Measurements from ENCODE around the gene SCAF11. TPM values are rescaled to one million over a fixed set of nuclear protein-coding genes. Genes with fewer than 3 reads are reported as not detected.

The SCAF11 gene
- total and polyA plus RNA-seq, 10 of the 15 experiments (the other 5 are each of a cell fraction or from before 2014, with no cell fraction given): 42.0 to 153 (median 100) TPM

DNA sequence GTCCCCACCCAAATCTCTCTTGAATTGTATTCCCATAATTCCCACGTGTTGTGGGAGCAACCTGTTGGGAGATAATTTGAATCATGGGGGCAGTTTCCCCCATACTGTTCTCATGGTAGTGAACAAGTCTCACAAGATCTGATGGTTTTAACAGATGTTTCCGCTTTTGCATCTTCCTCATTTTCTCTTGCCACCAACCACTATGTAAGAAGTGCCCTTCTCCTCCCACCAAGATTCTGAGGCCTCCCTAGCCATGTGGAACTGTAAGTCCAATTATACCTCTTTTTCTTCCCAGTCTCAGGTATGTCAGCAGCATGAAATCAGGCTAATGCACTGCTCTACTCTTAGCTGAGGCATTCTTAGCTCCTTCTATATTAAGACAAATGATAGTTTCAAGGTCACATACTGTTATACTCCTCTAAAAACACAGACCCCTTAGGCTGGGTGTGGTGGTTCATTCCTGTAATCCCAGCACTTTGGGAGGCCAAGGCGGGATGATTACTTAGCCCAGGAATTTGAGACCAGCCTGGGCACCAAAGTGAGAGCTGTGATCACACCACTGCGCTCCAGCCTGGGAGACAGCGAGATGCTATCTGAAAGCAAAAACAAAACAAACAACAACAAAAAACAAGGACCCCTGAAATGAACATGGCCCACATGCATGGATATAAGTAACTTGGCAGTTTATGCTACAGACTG lies 3.6 kb downstream of the SCAF11 start (continued):
- TF ChIP-seq, protein P1, sequence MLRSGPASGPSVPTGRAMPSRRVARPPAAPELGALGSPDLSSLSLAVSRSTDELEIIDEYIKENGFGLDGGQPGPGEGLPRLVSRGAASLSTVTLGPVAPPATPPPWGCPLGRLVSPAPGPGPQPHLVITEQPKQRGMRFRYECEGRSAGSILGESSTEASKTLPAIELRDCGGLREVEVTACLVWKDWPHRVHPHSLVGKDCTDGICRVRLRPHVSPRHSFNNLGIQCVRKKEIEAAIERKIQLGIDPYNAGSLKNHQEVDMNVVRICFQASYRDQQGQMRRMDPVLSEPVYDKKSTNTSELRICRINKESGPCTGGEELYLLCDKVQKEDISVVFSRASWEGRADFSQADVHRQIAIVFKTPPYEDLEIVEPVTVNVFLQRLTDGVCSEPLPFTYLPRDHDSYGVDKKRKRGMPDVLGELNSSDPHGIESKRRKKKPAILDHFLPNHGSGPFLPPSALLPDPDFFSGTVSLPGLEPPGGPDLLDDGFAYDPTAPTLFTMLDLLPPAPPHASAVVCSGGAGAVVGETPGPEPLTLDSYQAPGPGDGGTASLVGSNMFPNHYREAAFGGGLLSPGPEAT (IDR thresholded peaks at IDR 0.05; ENCODE audit: low read depth): peak; percentile 49; the same call in 1 of the 2 replicates

DNA sequence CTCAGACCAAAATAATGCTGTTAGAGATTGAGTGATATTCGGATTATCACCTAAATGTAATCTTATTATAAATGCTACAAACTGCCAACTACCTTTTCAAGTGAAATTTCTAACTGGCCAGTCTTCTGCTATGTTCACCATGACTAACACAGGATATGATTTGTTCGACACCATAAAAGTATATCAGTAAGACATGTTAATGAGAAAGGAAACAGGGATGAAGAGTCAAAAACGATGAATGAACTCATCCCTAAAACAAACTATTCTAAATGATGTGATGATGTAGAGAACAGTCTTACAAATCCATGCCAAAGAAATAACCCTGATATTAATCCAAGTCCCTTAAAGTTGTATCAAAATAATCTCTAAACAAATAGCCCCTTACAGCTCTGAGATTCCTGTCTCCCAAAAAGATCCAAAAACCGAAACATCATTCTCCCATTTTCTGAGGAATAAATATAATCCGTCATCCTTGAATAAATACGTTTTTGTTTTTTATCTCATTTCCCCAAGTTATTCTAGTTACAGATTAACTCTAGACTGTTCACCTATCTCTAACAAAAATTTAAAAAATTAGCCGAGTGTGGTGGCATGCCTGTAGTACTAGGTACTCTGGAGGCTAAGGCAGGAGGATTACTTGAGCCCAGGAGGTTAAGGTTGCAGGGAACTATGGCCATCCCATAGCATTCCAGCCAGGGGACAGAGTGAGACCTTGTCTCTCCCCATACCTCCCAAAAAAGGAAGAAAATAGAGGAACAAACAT lies 9.1 kb downstream of the SCAF11 start:
- Histone ChIP-seq H3K79me2 (ENCODE audit: control insufficient read depth, insufficient read depth, low read length) (peaks cover 99% of the 10 kb centered on the region), H3K4me2 (ENCODE audit: control insufficient read depth, insufficient read depth) (no peak overlapping the region), H2AFZ (ENCODE audit: control insufficient read depth, low read depth, low read length) (no peak overlapping the region), H3K9me3 (replicated peaks; ENCODE audit: control insufficient read depth, insufficient read depth, low read length) (peaks cover 4% of the 10 kb centered on the region), H3K27ac (ENCODE audit: control insufficient read depth, insufficient read depth) (no peak overlapping the region), H3K36me3 (ENCODE audit: control insufficient read depth in 2 of 2, insufficient read depth in 2 of 2, low read length in 1 of 2) (peaks cover 0 to 8% of the 10 kb centered on the region in 2 experiments; a peak in 1 of 4 replicates), H3K27me3 (replicated peaks in 1 of 2; ENCODE audit: control insufficient read depth in 2 of 2, insufficient read depth in 2 of 2, low read length in 1 of 2) (no peaks in the 10 kb centered on the region), H4K20me1 (ENCODE audit: control insufficient read depth, insufficient read depth) (no peaks in the 10 kb centered on the region; the same call in 1 of the 2 replicates), H3K4me1 (ENCODE audit: control insufficient read depth, insufficient read depth, low read length) (peaks cover 20% of the 10 kb centered on the region), H3K4me3 (no peak overlapping the region), H3K9ac (ENCODE audit: control insufficient read depth, insufficient read depth, low read length) (no peak overlapping the region)
- ChIA-PET CTCF (interaction anchor here (1.3 kb wide), 1 partner anchor 11 kb away, joined by 3 read pairs; no protein-coding TSS in a partner anchor), RAD21 (ENCODE audit: unreplicated experiment) (no interaction called here), SMC1A (ENCODE audit: uncharacterized antibody, unreplicated experiment) (interaction anchor here (0.8 to 2.7 kb wide), 3 partner anchors 10 to 15 kb away, joined by 5 to 9 read pairs (median 8); partner anchors contain the start of gene SCAF11), POLR2A (interaction anchor here (0.6 kb wide), 1 partner anchor 33 kb away, joined by 3 read pairs; no protein-coding TSS in a partner anchor)
- FAIRE-seq (no peak), ATAC-seq (no peak), DNase-seq (ENCODE audit: low read depth, low spot score) (no peak)
- intact Hi-C loops (cut with micrococcal nuclease; ENCODE audit: unreplicated experiment): no loop called here
- no TSS peak for BruUV-seq (replicated peaks)
- 78% methylated on average over 7 of the region's 7 CpGs for WGBS (ENCODE audit: insufficient coverage, insufficient replicate concordance, low lambda C conversion rate, missing lambda C conversion rate)
- no peak for TF ChIP-seq SMARCA5 (IDR thresholded peaks at IDR 0.05)
- TF ChIP-seq MEF2A (IDR thresholded peaks at IDR 0.05; ENCODE audit: insufficient read depth, low read depth, low read length): no peak
- TF ChIP-seq, protein P2, sequence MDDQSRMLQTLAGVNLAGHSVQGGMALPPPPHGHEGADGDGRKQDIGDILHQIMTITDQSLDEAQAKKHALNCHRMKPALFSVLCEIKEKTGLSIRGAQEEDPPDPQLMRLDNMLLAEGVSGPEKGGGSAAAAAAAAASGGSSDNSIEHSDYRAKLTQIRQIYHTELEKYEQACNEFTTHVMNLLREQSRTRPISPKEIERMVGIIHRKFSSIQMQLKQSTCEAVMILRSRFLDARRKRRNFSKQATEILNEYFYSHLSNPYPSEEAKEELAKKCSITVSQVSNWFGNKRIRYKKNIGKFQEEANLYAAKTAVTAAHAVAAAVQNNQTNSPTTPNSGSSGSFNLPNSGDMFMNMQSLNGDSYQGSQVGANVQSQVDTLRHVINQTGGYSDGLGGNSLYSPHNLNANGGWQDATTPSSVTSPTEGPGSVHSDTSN (IDR thresholded peaks at IDR 0.05; ENCODE audit: insufficient replicate concordance, low read depth, low read length): no peak
- TF ChIP-seq IKZF2 (IDR thresholded peaks at IDR 0.05): no peak
- in situ Hi-C loops (cut with MboI): loop anchor here (10.0 kb wide), 2 partner anchors 234 to 404 kb away; no protein-coding TSS in a partner anchor
